Hematopoietic multipotent progenitor cell treated with erythropoietin and hydrocortisone succinate and interleukin-3 and kit ligand, for 4 days (in vitro differentiated cells): ENCODE measurements around the gene USP15.
A peak's percentile ranks its signal among the peaks of the same experiment; 100 is the strongest.

Experiments
- DNase-seq: peaks from one replicate; pipeline ENCODE4 v3.0.0-alpha.2; 2015

The USP15 gene

DNA sequence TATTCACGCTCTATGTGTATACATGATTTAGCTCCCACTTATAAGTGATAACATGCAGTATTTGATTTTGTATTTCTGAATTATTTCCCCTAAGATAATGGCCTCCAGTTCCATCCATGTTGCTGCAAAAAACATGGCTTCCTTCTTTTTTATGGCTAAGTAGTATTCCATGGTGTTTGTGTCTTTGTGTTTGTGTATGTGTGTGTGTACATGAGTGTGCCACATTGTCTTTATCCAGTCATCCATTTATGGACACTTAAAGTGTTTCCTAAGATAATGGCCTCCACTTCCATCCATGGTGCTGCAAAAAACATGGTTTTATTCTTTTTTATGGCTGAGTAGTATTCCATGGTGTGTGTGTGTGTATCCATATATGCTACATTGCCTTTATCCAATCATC lies 25.1 kb downstream of the USP15 start:
- DNase-seq, result no peak

DNA sequence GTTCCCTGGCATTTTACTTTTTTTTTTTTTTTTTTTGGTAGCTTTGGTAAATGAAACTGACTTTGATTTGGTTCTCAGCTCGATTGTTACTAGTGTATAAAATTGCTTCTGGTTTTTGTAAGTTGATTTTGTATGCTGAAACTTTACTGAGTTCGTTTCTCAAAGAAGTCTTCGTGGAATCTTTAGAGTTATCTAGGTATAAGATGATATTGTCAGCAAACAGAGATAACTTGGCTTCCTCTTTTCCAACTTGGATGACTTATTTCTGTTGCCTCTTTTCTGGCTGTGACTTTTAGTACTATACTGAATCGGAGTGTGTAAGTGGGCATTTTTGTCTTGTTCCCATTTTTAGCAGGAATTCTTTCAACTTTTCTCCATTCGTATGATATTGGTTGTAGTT lies 28.1 kb downstream of the USP15 start:
- no peak for DNase-seq

DNA sequence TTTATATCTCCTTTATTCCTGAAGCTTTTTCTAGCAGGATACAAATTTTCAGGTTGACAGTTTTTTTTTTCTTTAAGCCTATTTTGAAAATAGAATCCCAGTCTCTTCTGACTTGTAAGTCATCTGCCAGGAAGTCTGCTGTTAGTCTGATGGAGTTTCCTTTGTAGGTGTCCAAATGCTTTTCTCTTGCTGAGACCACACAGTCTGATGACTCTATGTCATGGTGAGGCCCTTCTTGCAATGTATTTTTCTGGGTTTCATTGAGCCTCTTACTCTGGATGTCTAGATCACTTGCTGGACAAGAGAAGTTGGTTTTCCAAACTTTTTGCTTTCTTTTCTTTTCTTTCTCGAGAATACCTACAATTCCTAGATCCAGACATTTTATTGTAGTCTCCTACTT lies 30.6 kb downstream of the USP15 start:
- no peak for DNase-seq

DNA sequence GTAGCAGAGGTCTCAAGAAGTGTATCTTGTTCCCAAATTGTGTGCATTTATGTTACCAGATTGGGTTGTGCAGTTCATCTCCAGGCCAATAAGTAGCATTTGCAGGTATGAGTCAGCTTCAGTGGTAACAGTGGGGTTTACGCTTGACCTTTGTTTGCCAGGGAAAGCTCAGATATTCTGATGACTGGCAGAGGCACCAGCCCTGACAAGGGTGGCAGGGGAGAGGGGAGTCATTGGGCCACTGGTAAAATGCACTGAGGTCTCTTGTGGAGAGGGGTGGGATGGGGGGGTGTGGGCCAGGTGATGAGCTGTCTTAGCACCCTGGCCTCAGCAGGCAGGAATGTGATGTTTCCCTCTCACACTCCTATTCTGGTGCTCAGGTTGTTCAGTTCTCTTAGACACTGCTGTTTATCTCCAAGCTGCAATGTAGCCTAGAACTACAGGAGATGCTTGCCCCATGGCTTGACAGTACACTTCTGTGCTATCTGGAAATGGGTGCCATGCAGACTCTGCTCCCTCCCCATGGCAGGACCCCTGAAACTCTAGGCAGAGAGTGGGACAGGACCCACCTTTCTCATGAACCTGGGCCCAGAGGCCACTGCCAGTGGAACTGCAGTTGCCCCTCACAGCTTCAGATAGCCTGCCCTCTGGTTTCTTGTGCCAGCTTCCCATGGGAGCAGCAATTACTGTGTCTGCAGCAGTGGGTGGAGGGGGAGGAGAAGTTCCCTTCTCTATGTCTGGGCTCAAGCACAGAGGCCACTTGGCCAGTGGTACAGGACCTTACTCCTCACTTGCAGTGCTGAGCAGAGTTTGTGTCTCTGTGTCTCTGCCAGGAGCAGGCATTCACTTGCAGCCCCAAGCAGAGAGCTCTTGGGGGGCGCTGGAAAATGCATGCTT lies 31.9 kb downstream of the USP15 start:
- peak; percentile 44 for DNase-seq

DNA sequence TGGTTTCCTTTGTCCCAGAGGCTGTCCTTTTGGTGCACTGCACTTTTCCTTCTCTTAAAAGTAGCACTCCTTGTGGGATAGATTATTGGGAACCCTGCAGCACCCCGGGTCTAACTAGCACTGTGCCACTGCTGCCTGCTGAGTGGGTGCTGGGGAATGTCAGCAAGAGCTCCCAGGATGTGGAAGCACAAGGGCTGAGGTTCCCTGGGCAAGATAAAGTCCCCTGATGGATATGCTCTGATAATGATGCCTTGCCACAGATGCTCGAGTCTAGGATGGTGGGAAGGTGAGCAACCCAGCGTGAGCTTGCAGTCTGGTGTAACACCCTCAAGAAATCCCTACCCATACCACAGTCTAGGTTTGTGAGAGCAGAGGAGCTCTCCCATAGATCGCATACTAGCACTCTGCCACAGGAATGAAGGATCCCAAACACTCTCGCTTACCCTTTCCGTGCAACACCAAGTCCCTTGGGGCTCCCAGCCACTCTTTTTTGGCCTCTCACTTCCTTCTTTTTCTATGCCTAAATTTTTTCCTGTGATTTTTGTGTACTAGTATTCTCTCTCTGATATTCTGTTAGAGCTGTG lies 32.6 kb downstream of the USP15 start:
- DNase-seq, result no peak

DNA sequence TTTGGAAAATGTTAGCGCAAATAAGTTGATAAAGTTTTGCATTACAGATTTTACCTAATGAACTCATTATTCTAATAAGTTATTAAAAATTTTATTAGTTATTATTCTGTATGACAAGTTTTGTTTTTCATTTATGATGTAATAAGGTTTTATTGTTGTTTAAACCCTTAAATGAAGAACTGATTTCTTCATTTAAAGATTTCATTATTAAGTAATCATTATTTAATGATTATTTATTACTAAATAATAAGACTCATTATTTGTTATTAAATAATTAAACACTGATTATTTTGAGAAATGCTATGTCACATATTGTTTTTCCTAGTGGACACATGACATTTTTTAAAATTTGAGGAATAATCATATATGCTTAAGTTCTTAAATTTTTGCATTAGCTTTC lies 34.2 kb downstream of the USP15 start:
- no peak for DNase-seq

DNA sequence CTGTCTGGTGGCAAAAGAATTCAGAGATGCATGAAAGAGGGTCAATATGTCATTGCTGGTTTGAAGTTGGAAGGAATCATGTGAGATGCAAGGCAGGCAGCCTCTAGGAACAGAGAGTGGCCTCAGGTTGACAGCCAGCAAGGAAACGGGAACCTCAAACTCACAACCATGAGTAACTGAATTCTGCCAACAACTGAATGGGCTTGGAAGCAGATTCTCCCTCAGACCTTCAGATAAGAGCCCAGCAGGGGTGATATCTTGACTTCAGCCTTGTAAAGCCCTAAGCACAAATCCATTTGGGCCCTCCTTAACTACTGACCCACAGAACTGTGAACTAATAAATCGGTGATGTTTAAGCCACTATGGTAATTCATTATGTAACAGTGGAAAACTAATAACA lies 35.8 kb downstream of the USP15 start:
- peak; percentile 49 for DNase-seq

DNA sequence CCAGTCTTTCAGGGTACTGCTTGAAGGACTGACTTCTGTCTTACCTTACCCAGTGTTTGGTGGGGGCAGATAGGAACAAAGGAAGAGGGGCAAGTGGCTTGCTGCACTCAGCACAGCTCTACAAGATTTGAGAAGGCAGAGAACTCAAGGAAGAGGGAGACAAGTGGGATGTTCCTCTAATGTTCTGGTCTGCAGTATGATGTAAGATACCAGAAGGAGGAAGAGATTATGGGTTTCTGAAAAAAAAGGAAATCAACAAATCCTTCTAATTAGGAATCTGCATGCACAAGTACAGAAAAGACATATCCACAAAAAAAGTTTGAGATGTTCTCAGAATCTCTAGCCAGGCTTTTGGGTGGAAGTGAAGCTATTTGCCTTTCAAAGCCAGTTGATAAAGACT lies 37.1 kb downstream of the USP15 start:
- DNase-seq, result peak; percentile 59

DNA sequence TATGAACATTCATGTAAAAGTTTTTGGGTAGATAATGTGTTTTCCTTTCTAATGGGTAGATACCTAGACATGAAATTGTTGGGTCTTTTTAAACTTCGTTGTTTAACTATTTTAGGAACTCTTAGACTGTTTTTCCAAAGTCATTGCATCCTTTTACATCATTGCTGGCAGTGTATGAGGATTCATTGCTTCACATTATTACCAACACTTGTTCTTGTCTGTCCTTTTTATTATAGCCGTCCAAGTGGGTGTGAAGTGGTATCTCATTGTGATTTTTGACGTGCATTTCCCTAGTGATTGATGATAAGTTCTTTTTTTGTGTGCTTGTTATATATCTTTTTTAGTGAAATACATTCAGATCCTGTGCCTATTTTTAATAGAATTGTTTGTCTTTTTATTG lies 39.4 kb downstream of the USP15 start:
- DNase-seq, result no peak

DNA sequence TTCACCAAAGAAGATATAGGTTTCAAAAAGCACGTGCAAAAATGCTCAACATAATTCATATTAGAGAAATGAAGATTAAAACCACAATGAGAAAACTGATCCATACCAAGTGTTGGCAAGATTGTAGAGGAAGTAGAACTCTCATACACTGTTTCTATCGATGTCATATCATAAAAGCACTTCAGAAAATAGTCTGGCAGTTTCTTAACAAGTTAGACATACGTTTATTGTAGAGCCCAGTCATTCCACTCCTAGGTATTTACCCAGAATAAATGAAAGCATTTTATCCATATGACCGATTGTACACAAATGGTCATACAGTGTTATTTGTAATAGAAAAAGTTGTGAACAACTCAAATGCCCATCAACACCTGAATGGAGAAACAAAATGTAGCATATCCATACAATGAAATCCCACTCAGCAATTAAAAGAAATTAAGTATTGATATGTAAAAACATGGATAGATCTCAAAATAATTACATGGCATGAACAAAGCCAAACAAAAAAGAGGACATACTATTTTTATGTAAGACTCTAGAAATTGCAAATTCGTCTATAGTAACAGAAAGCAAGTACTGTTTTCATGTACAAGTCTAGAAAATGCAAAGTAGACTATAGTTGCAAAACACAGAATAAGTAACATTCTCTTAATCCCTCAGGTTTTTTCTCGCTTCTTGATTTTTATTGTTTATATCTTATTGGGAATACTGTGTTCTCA lies 41.0 kb downstream of the USP15 start:
- DNase-seq, result peak; percentile 46

DNA sequence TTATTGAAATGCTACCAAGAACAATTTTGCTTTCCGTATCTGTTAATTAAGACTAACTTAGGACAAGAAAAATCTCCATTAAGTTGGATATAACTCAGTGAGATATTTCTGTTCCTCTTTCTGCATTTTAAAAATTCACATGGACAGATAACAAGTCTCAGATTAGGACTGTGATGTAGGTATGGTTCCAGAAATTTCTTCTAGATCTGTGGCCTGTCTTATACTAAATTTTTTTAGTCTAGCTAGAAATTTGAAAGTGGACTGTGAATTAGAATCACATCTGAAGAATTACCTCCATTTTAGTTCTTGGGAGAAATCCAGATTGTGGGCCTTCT lies 41.6 kb downstream of the USP15 start:
- no peak for DNase-seq

DNA sequence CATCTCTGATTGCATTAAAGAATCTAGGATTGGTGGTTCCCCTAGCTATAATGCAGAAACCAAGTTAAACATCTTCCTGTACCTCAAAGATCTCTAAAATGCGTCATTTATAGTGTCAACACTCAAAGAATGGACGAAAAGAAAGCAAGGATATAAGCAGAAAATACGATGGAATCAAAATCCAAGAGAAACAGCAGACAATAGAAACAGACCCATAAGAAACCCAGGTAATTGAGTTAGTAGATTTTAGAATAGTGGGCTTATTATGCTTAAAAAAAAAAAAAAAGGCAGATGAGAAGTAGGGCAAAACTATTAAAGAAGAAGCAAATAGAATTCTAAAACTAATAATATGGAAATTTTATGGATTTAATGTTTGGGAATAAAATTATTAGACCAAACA lies 44.4 kb downstream of the USP15 start:
- no peak for DNase-seq

DNA sequence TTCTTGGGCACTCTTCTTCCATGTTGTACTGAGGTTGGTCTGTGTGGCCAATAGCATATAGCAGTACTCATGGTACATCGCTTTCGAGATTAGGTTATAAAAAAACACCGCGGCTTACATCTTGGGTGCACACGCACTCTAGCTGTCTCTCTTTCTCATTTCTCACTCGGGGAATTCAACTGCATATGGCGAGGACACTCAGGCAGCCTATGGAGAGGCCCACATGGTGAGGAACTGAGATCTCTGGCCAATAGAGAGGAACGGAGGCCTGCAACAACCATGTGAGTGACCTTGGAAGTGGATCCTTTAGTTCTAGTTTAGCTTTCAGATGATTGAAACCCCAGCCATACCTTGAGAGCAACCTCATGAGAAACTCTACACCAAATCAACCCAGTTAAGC lies 45.6 kb downstream of the USP15 start:
- no peak for DNase-seq

DNA sequence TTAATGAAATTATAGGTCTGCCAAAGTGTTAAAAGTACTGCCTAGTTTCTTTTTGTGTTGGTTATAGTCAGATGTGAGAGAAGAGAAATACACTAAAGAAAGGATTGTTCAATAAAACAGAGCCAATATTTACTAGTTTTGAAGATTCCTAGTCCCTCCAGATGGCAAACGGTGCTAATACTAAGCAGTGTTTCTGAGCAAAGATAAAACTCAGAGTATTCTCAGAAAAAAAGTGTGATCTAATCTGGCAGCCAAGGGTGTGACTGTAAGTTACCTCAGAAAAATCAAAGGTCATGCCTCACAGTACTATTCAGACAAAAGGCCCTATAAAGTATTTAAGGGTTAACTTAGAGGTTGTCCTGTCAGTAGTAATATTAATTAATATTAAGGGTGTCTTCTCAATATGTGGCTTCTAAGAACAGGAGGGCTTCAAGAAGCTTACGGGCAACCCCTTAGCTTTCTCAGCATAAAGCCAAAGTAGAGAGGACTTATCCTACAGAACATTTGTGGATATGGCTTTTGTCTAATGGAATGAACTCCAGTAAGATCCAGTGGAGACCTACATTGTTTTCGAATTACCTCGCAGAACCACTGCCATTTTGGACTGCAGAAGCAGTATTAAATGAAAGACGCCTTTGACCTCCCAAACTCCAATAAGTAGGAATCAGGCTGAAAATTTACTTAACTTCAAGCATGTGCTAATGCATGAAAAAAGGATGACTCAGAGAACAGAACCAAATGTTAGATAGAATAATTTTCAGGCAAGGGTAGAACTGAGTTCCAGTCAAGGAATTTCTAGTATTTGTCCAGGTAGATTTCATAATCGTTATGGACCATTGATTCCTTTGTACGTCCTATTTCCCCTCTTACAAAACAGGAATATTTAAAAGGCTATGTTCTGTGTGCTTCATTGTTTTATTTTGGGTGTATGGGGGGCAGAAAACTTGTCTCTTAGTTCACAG lies 46.6 kb downstream of the USP15 start:
- DNase-seq, result no peak

DNA sequence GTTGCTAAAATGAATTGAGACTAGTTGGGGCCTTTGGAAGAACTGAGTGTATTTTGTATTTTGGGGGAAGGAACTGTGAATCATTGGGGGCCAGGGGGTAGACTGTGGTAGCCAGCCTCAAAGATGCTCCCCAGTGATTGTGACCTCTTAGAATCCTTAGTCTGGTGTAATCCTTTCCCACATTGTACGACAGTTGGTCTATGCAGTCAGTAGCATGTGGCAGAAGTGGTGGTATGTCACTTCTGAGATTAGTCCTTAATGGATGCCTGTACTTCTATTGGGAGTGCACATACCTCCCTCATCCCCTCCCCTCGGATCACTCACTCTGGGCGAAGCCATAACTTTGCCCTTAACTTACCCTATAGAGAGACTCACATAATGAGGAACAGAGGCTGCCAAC lies 48.0 kb downstream of the USP15 start:
- peak; percentile 44 for DNase-seq

DNA sequence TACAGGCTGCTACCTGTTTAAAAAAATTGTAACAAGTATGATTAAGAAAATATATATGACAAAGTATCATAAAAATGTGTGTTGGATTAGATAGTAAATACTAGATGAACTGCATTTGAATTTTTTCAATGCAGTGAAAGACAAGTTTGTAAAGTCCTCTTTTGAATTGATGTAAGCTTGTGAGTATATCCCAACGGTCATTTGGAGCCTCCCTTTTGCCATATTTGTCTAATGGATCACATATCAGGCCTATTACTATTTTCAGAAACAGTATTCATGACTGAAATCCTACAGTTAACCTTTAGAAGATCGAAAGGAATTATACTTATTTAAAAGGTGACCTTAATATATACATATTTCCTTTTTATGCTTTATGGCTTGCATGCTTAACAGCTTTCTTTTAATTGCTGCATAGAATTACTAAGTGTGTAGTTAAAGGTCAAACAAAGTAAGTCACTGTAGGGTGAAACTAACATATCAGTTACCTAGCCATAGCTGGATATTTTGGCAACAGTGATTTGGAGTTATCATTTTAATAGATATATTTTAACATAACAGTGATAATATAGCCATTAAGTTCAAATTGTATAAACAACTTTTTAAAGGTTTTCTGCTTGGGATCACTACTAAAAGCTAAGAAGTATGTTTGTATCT lies 53.6 kb downstream of the USP15 start:
- no peak for DNase-seq

DNA sequence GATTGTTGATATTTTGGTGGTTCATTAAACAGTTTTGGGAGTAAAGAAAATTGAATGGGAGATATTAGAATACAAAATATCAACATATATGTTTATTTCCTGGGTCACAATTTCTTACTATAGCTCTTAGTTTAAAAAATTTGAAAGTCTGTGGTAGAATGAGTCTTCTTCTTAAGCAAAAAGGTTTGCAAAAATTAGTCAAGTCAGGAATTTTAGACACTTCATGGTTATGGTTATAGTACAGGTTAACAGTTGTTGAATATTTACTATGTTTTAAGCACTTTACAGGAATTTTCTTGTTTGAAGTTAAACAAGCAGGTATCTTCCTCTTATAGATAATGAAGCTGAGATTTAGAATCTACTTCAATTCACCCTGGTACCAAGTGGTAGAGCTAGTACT lies 56.8 kb downstream of the USP15 start:
- no peak for DNase-seq

DNA sequence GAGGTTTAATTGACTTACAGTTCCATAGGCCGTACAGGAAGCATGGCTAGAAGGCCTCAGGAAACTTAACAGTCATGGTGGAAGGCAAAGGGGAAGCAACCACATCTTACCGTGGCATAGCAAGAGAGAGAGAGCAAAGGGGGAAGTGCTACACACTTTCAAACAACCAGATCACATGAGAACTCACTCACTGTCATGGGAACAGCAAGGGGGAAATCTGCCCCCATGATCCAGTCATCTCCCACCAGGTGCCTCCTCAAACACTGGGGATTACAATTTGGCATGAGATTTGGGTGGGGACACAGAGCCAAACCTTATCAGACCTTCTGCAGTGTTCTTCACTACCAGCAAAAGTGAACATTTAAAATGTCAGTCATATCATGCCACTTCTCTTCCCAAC lies 58.9 kb downstream of the USP15 start:
- DNase-seq, result peak; percentile 52

DNA sequence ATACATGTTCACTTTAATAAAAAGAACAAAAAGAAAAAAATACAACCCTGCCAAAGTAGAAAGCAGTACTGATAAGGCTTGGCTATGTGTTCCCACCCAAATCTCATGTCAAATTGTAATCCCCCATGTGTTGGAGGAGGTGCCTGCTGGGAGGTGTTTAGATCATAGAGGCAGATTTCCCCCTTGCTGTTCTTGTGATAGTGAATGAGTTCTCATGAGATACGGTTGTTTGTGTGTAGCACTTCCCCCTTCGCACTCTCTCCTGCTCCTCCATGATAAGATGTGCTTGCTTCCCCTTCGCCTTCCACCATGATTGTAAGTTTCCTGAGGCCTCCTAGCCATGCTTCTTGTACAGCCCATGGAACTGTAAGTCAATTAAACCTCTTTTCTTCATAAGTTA lies 59.9 kb downstream of the USP15 start:
- DNase-seq, result peak; percentile 67

DNA sequence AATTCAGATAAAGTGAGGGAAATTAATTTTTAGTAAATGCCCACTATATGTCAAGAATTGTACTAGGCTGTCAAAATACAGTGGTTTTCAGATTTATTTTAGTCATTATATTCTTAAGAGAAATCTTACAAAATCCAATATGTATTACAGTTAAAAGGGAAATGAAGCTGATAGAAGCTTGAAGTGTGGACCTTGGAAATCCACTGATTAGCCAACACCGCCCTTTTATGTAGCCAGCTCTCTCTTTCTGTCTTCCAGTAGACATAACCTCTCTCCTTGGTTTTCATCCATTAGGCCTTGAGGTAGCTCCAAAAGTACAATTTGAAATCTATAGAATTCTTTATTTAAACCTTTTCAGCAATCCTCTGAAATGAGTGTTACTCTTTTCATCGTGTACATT lies 63.2 kb downstream of the USP15 start:
- no peak for DNase-seq

DNA sequence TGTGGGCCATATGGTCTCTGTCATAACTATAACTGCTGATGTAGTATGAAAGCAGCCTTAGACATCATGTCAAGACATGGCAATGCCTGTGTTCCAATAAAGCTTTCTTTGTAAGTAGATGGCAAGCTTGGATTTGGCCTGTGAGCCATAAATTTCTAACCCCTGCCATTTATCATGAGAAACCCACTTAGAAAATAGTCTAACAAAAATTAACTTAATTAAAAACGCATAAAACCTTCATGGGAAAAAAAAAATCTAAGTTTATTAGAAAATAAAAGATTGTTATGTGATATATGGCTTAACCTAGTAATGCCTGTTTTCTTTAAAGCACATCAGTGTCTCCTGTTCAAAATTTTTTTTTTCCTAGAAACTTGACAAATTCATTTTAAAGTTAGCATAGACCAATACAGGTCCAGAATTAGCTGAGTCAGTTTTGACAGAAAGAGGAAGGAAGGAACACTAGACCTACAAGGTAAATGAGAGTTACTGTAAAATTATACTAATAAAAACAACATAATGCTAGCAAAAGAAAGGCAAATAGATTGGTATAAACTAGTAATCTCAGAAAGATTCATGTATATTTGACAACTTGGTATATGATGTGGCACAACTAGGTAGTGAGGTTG lies 68.2 kb downstream of the USP15 start:
- peak; percentile 65 for DNase-seq

DNA sequence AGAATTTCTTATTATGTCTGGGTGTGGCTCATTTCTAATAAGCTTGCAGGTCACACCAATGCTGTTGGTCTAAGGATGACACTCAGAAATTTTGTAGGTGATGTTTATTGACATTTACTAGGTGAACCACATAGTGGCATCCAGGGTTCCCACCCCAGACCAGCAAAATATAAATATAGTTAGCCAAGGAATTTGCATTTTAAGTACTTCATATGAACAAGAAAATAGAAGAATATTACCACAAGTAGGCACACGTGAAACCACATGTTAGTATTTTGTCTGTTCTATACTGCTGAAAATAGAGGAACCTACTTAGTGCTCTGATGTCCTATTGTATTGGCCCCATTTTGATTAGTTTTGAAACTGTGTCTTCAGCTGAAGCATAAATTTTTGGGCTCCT lies 71.1 kb downstream of the USP15 start:
- DNase-seq, result peak; percentile 28
